Posterior cingulate gyrus (tissue), 11 donors: ENCODE measurements around the gene PLA1A.

Experiments used
- DNase-seq, 10 donors: peaks; one replicate each; pipeline versions ENCODE4 v3.0.0 to v3.0.0-alpha.2; 2020 to 2021; ENCODE audit warnings: mixed read lengths in 3 of 10
- intact Hi-C: fragments of 100-400 bp; cut with DNase I; formaldehyde crosslinking; loops from one replicate; pipeline ENCODE4 v1.15.1; 2023

The PLA1A gene

GRCh38 chr3:119602676-119603075 is 5.0 kb downstream of the PLA1A start:
- DNase-seq, result no peak

GRCh38 chr3:119604878-119605277 is 7.2 kb downstream of the PLA1A start:
- no peak for DNase-seq
- intact Hi-C loops, result no loop called here

More at GRCh38 chr3:119602676-119603075, 5.0 kb downstream of the PLA1A start:
- intact Hi-C loops, result no loop called here

- no peak for DNase-seq
- intact Hi-C loops, result no loop called here
These were observed 10.8 kb downstream of the PLA1A start for GRCh38 chr3:119608405-119609000.

- no peak for DNase-seq
- intact Hi-C loops, result no loop called here
These were observed 11.6 kb downstream of the PLA1A start for GRCh38 chr3:119609301-119609700.

- intact Hi-C loops, result no loop called here
- DNase-seq, result no peak
These were observed 14.0 kb downstream of the PLA1A start for GRCh38 chr3:119611664-119612063.

GRCh38 chr3:119613201-119613600 is 15.5 kb downstream of the PLA1A start:
- no peak for DNase-seq
- intact Hi-C loops, result no loop called here

GRCh38 chr3:119613872-119614271 is 16.2 kb downstream of the PLA1A start:
- DNase-seq, result no peak
- intact Hi-C loops, result no loop called here

- DNase-seq, result no peak
- intact Hi-C loops, result no loop called here
These were observed 18.4 kb downstream of the PLA1A start for GRCh38 chr3:119616056-119616455.

- DNase-seq, result no peak
- intact Hi-C loops, result no loop called here
These were observed 21.4 kb downstream of the PLA1A start for GRCh38 chr3:119619094-119619493.

GRCh38 chr3:119620899-119621298 is 23.2 kb downstream of the PLA1A start:
- DNase-seq, result no peak
- intact Hi-C loops, result no loop called here

- intact Hi-C loops, result no loop called here
- DNase-seq, result no peak
These were observed 26.5 kb downstream of the PLA1A start for GRCh38 chr3:119624002-119624720.

- no peak for DNase-seq
- intact Hi-C loops, result loop anchor here (5.0 kb wide), 1 partner anchor 73 kb away; no protein-coding TSS in a partner anchor
These were observed 27.9 kb downstream of the PLA1A start for GRCh38 chr3:119625451-119626153.

GRCh38 chr3:119626196-119626595 is 28.5 kb downstream of the PLA1A start:
- intact Hi-C loops, result loop anchor here (5.0 kb wide), 1 partner anchor 74 kb away; no protein-coding TSS in a partner anchor
- DNase-seq, result no peak

- no peak for DNase-seq
- intact Hi-C loops, result loop anchor here (5.0 kb wide), 1 partner anchor 75 kb away; no protein-coding TSS in a partner anchor
These were observed 29.8 kb downstream of the PLA1A start for GRCh38 chr3:119627461-119627860.

- intact Hi-C loops, result loop anchor here (5.0 kb wide), 1 partner anchor 76 kb away; no protein-coding TSS in a partner anchor
- no peak for DNase-seq
These were observed 30.7 kb downstream of the PLA1A start for GRCh38 chr3:119628390-119628789.

- DNase-seq, result no peak
These were observed 31.2 kb downstream of the PLA1A start for GRCh38 chr3:119628816-119629445.

GRCh38 chr3:119630128-119630879 is 32.6 kb downstream of the PLA1A start:
- no peak for DNase-seq

More at GRCh38 chr3:119628816-119629445, 31.2 kb downstream of the PLA1A start:
- intact Hi-C loops, result loop anchor here (5.0 kb wide), 1 partner anchor 77 kb away; no protein-coding TSS in a partner anchor

GRCh38 chr3:119630880-119631329 is 33.2 kb downstream of the PLA1A start:
- intact Hi-C loops, result no loop called here

More at GRCh38 chr3:119630128-119630879, 32.6 kb downstream of the PLA1A start:
- intact Hi-C loops, result no loop called here

GRCh38 chr3:119631516-119631915 is 33.8 kb downstream of the PLA1A start:
- intact Hi-C loops, result no loop called here
- no peak for DNase-seq

More at GRCh38 chr3:119630880-119631329, 33.2 kb downstream of the PLA1A start:
- DNase-seq, result no peak

- intact Hi-C loops, result no loop called here
- DNase-seq, result no peak
These were observed 34.5 kb downstream of the PLA1A start for GRCh38 chr3:119632216-119632615.
